K562 (cell line): ENCODE results near the gene MAPK1IP1L. TPM values are rescaled to one million over a fixed set of nuclear protein-coding genes. Genes with fewer than 3 reads are reported as not detected.

Experiments used
- ATAC-seq: fragments of 200-7000 bp; cut with Tn5 transposase; 3 replicates; pipeline ENCODE4 v1.9.1; 2020; ENCODE audit warnings: moderate library complexity
- BruUV-seq: library from RNA; stranded (reverse); fragments of 400-500 nt; replicated peaks from 2 replicates; lab custom pipeline; 2021; lab: Mats Ljungman, UMichigan
- CTCF ChIA-PET: fragments of 300-600 bp; formaldehyde crosslinking; extraction: SDS; loops from one replicate; lab custom pipeline; 2021; ENCODE audit warnings: low intra/inter-chr PET ratio; lab: Yijun Ruan, JAX
- POLR2A ChIA-PET: fragments of 300-600, 350-650 bp; sonication (Branson Sonifier 250); formaldehyde crosslinking; extraction: SDS; loops from one replicate; lab custom pipeline; 2021; ENCODE audit warnings: antibody characterized with exemption, inconsistent platforms; lab: Yijun Ruan, JAX
- DNase-seq, 4 experiments: peaks; one replicate each; pipeline versions ENCODE4 v3.0.0 to v3.0.0-alpha.2; 2011 to 2018; ENCODE audit warnings: low spot score in 3 of 4, mixed read lengths in 3 of 4; ENCODE audit errors: extremely low read depth in 1 of 4
- FAIRE-seq: peaks from 2 replicates; lab custom pipeline; 2011; peaks lifted over from hg19 to GRCh38; lab: Jason Lieb, UNC
- H2AFZ ChIP-seq: 2 replicates; pipeline ENCODE4 v1.6.0; 2011; ENCODE audit warnings: low read depth, low read length, control low read depth, inconsistent platforms
- H3K27ac ChIP-seq: fragments of 200-600 bp; 3 replicates; pipeline ENCODE4 v1.8.0; 2011; ENCODE audit warnings: low read depth, mild to moderate bottlenecking, control low read depth, inconsistent platforms, low read length, moderate library complexity, mixed read lengths; ENCODE audit errors: extremely low read depth
- H3K27me3 ChIP-seq, 2 experiments: fragments of 300-600 bp in 1 of 2; 2 replicates in 1 of 2; 3 replicates in 1 of 2; pipeline versions ENCODE4 v1.6.0 to v1.8.0; 2011; ENCODE audit warnings: inconsistent platforms in 2 of 2, low read length in 2 of 2, mild to moderate bottlenecking in 1 of 2, mixed read lengths in 1 of 2, moderate library complexity in 1 of 2; ENCODE audit not compliant: control insufficient read depth in 2 of 2, insufficient read depth in 2 of 2
- H3K36me3 ChIP-seq: fragments of 300-600 bp; 3 replicates; pipeline ENCODE4 v1.8.0; 2011; ENCODE audit warnings: mild to moderate bottlenecking, low read length, inconsistent platforms; ENCODE audit not compliant: control insufficient read depth, insufficient read depth
- H3K4me1 ChIP-seq, 2 experiments: fragments of 200-600 bp in 1 of 2; replicated peaks in 1 of 2; 2 replicates in 1 of 2; 3 replicates in 1 of 2; pipeline versions ENCODE4 v1.5.1 to v1.8.0; 2011; ENCODE audit warnings: inconsistent platforms in 2 of 2, low read length in 2 of 2, mild to moderate bottlenecking in 1 of 2, mixed read lengths in 1 of 2, moderate library complexity in 1 of 2; ENCODE audit not compliant: control insufficient read depth in 2 of 2, insufficient read depth in 2 of 2
- H3K4me2 ChIP-seq: 2 replicates; pipeline ENCODE4 v1.6.1; 2011; ENCODE audit warnings: low read length, control low read depth, inconsistent platforms, mixed read lengths; ENCODE audit not compliant: insufficient read depth
- H3K4me3 ChIP-seq: fragments of 200-600 bp; sonication (generic), shearing (Covaris generic); 2 replicates; pipeline ENCODE4 v1.5.1; 2016; ENCODE audit warnings: control low read depth, inconsistent platforms
- H3K79me2 ChIP-seq: fragments of 200-600 bp; 3 replicates; pipeline ENCODE4 v1.8.0; 2011; ENCODE audit warnings: low read length, inconsistent platforms; ENCODE audit not compliant: control insufficient read depth, insufficient read depth
- H3K9ac ChIP-seq, 2 experiments: 2 replicates each; pipeline versions ENCODE4 v1.6.0 to v1.6.1; 2011; ENCODE audit warnings: low read depth in 2 of 2, low read length in 2 of 2, control low read depth in 1 of 2, inconsistent platforms in 1 of 2, mild to moderate bottlenecking in 1 of 2, mixed read lengths in 1 of 2; ENCODE audit not compliant: insufficient read depth in 1 of 2
- H3K9me1 ChIP-seq: one replicate; pipeline ENCODE4 v1.6.0; 2011; ENCODE audit warnings: inconsistent platforms, mild to moderate bottlenecking, low read length, moderate library complexity; ENCODE audit not compliant: control insufficient read depth, insufficient read depth
- H3K9me3 ChIP-seq: replicated peaks from 2 replicates; pipeline ENCODE4 v1.5.1; 2011; ENCODE audit warnings: low read depth, low read length, inconsistent platforms; ENCODE audit not compliant: control insufficient read depth, insufficient read depth
- H4K20me1 ChIP-seq: replicated peaks from 2 replicates; pipeline ENCODE4 v1.6.1; 2011; ENCODE audit warnings: low read length, inconsistent platforms, mixed read lengths; ENCODE audit not compliant: control insufficient read depth, insufficient read depth
- BRCA1 ChIP-seq, 2 experiments: fragments of 450-650 bp in 1 of 2; sonication (generic) in 1 of 2; formaldehyde crosslinking in 1 of 2; IDR thresholded peaks; 2 replicates each; pipeline versions ENCODE4 v1.5.0 to v1.6.1; 2017 to 2020; ENCODE audit warnings: mild to moderate bottlenecking in 1 of 2, missing genetic modification reagents in 1 of 2
- KDM1A ChIP-seq, 2 experiments: fragments of 450-650 bp; IDR thresholded peaks; 2 replicates each; pipeline ENCODE4 v1.6.1; 2016; ENCODE audit warnings: mild to moderate bottlenecking in 2 of 2
- MXI1 ChIP-seq: IDR thresholded peaks from 2 replicates; pipeline ENCODE4 v1.6.1; 2011; ENCODE audit warnings: low read depth, mild to moderate bottlenecking, improper control_type of control experiment, low read length
- SMARCA5 ChIP-seq: fragments of 450-650 bp; IDR thresholded peaks from 2 replicates; pipeline ENCODE4 v1.6.1; 2016
- SP2 ChIP-seq: IDR thresholded peaks from 2 replicates; pipeline ENCODE4 v1.6.1; 2011; ENCODE audit warnings: mild to moderate bottlenecking, low read depth, low read length, moderate library complexity; ENCODE audit not compliant: poor library complexity, severe bottlenecking; ENCODE audit errors: extremely low read depth
- TRIM28 ChIP-seq: fragments of 450-650 bp; IDR thresholded peaks from 2 replicates; pipeline ENCODE4 v1.6.1; 2017
- ZNF124 ChIP-seq: sonication (generic); formaldehyde crosslinking; IDR thresholded peaks from 2 replicates; pipeline ENCODE4 v1.8.1; 2022; ENCODE audit warnings: missing genetic modification reagents
- ZNF134 ChIP-seq: fragments of 250-450 bp; sonication (Bioruptor Pico); conservative IDR thresholded peaks from 2 replicates; pipeline ENCODE4 v1.4.0; 2020
- ZNF239 ChIP-seq: fragments of 250-450 bp; sonication (Bioruptor Pico); IDR thresholded peaks from 2 replicates; pipeline ENCODE4 v1.4.0; 2020; ENCODE audit warnings: mild to moderate bottlenecking
- WGBS: fragments of 100-300 bp; shearing (Covaris generic); methylation state at CpG from one replicate; pipeline ENCODE4 v1.1.6; 2016; ENCODE audit warnings: low coverage, mixed read lengths; ENCODE audit not compliant: insufficient coverage; ENCODE audit errors: missing lambda C conversion rate; 5-methylcytosine and 5-hydroxymethylcytosine counted together
- in situ Hi-C: fragments of 300-500 bp; cut with MboI; formaldehyde crosslinking; loops from 4 replicates; pipeline ENCODE4 v1.15.0; 2018; ENCODE audit warnings: inconsistent platforms, mixed read lengths
- intact Hi-C: fragments of 100-400 bp; cut with micrococcal nuclease; formaldehyde crosslinking; loops from 2 replicates; pipeline ENCODE4 v1.14.2; 2022
- polyA plus RNA-seq, 8 experiments: library from polyadenylated mRNA; depleted of rRNA in 4 of 8; stranded (reverse) in 5 of 8; unstranded in 3 of 8; fragments of >200 nt; fragmentation: Nextera tagmentation in 2 of 8; fragmentation: Illumina TruSeq in 1 of 8; extraction: Ambion mirVana in 2 of 8; extraction: Trizol in 1 of 8; gene quantifications; 2 replicates each; pipeline versions ENCODE4 v1.2.1 to v1.2.3, GENCODE V29; 2011 to 2014; ENCODE audit warnings: inconsistent platforms in 1 of 8, missing spikeins in 1 of 8
- total RNA-seq, 7 experiments: library from RNA; depleted of rRNA in 6 of 7; stranded (reverse); fragments of >200 nt in 6 of 7; fragmentation: Illumina TruSeq in 2 of 7; extraction: Trizol in 2 of 7; gene quantifications; 2 replicates each; pipeline versions ENCODE4 v1.2.1 to v1.2.3, GENCODE V29; 2011 to 2021; ENCODE audit warnings: low replicate concordance in 1 of 7
- TF ChIP-seq, protein P1 (sequence below): fragments of 250-450 bp; sonication (Bioruptor Pico); IDR thresholded peaks from 2 replicates; pipeline ENCODE4 v1.4.0; 2020

MAPK1IP1L gene
- total and polyA plus RNA-seq, 9 of the 15 experiments (the other 6 are each of a cell fraction or from before 2014, with no cell fraction given), result 32.7 to 99.4 (median 49.8) TPM

DNA sequence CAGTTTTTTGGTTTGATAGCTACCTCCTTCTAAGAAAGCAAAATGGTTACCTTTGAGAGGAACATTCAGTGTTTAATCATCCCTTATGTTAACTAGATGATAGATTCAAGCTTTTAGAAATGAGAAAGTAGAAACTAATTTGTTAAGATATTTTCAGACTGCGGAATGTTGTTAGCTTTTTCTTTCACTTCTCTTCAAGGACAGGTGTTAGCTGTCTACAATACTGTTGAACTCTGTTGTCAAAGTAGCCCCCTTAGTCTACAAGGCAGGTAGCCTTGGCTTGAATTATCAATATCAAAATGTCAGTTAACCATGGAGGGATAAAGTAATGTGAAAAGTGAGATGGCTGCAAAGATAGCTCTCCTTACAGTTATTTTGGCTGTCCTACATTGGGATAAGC lies 14.8 kb downstream of the MAPK1IP1L start:
- WGBS, result 100% methylated on average over 1 of the region's 1 CpG
- H3K9me3 ChIP-seq, result no peaks in the 10 kb centered on the region
- peaks cover 52% of the 10 kb centered on the region; the same call in 2 of the 3 replicates for H3K36me3 ChIP-seq
- DNase-seq (no peak), FAIRE-seq (no peak), ATAC-seq (no peak)
- intact Hi-C loops (no loop called here), in situ Hi-C loops (no loop called here)
- TF ChIP-seq ZNF239, result no peak
- peaks cover 6% of the 10 kb centered on the region; the same call in 2 of the 3 replicates for H3K79me2 ChIP-seq
- CTCF ChIA-PET, result no interaction called here
- H3K4me1 ChIP-seq, result peaks cover 0 to 3% of the 10 kb centered on the region in 2 experiments; a peak in 1 of 5 replicates
- H3K4me2 ChIP-seq, result no peak overlapping the region
- no peak overlapping the region for H3K9ac ChIP-seq
- no peaks in the 10 kb centered on the region for H3K27me3 ChIP-seq
- no peaks in the 10 kb centered on the region for H3K9me1 ChIP-seq
- no peaks in the 10 kb centered on the region for H4K20me1 ChIP-seq
- H2AFZ ChIP-seq, result no peak overlapping the region
- no TSS peak for BruUV-seq
- H3K27ac ChIP-seq, result no peak overlapping the region
- POLR2A ChIA-PET, result interaction anchor here (0.9 to 4.1 kb wide), 5 partner anchors 11 to 37 kb away, joined by 3 to 22 read pairs (median 4); partner anchors contain the start of gene MAPK1IP1L
- no peak overlapping the region for H3K4me3 ChIP-seq

DNA sequence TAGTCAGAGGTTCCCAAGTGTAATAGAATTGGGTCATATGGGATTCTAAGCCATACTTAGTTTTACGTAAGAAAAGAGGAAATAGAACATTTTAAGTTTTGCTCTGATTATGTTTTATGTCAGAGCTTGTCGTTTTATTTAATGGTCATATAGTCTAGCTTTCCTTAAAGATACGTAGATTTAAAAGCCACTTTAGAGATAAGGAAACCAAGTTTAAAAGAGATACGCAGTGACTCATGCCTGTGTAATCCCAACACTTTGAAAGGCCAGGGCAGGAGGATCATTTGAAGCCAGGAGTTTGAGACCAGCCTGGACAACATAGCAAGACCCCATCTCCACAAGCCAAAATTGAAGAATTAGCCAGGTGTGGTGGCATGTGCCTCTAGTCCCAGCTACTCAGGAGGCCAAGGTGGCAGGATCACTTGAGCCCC lies 19.5 kb downstream of the MAPK1IP1L start:
- no peak overlapping the region for H3K4me3 ChIP-seq
- in situ Hi-C loops (no loop called here), intact Hi-C loops (no loop called here)
- no peak overlapping the region for H3K9ac ChIP-seq
- FAIRE-seq (no peak), ATAC-seq (no peak), DNase-seq (no peak)
- peaks cover 4 to 13% of the 10 kb centered on the region in 2 experiments; a peak in 1 of 5 replicates for H3K4me1 ChIP-seq
- ChIA-PET POLR2A (interaction anchor here (0.6 to 1.3 kb wide), 3 partner anchors 8 to 120 kb away, joined by 3 to 7 read pairs (median 5); partner anchors contain the start of gene DLGAP5), CTCF (interaction anchor here (0.6 kb wide), 1 partner anchor 44 kb away, joined by 3 read pairs; the partner anchor contains the start of gene WDHD1)
- H3K36me3 ChIP-seq, result peaks cover 6% of the 10 kb centered on the region; the same call in 1 of the 3 replicates
- BruUV-seq, result no TSS peak
- 20% methylated on average over 3 of the region's 4 CpGs for WGBS
- H4K20me1 ChIP-seq, result no peaks in the 10 kb centered on the region
- no peaks in the 10 kb centered on the region for H3K9me1 ChIP-seq
- no peak overlapping the region for H3K27ac ChIP-seq
- no peaks in the 10 kb centered on the region for H3K27me3 ChIP-seq
- H3K4me2 ChIP-seq, result no peak overlapping the region
- H2AFZ ChIP-seq, result no peak overlapping the region
- H3K9me3 ChIP-seq, result no peaks in the 10 kb centered on the region
- H3K79me2 ChIP-seq, result no peaks in the 10 kb centered on the region
- TF ChIP-seq SMARCA5, result 0 out of 2 replicates have a peak, but pooled peaks have one; percentile 19
- 0 out of 4 replicates have a peak, but pooled peaks of 1 of the 2 experiments have one; percentile 14 for TF ChIP-seq KDM1A (IDR thresholded peaks at IDR 0.05)
- TF ChIP-seq MXI1, result no peak
- TF ChIP-seq SP2, result no peak
- TF ChIP-seq ZNF134 (CRISPR knock-in tag), result no peak
- TF ChIP-seq, protein P1, sequence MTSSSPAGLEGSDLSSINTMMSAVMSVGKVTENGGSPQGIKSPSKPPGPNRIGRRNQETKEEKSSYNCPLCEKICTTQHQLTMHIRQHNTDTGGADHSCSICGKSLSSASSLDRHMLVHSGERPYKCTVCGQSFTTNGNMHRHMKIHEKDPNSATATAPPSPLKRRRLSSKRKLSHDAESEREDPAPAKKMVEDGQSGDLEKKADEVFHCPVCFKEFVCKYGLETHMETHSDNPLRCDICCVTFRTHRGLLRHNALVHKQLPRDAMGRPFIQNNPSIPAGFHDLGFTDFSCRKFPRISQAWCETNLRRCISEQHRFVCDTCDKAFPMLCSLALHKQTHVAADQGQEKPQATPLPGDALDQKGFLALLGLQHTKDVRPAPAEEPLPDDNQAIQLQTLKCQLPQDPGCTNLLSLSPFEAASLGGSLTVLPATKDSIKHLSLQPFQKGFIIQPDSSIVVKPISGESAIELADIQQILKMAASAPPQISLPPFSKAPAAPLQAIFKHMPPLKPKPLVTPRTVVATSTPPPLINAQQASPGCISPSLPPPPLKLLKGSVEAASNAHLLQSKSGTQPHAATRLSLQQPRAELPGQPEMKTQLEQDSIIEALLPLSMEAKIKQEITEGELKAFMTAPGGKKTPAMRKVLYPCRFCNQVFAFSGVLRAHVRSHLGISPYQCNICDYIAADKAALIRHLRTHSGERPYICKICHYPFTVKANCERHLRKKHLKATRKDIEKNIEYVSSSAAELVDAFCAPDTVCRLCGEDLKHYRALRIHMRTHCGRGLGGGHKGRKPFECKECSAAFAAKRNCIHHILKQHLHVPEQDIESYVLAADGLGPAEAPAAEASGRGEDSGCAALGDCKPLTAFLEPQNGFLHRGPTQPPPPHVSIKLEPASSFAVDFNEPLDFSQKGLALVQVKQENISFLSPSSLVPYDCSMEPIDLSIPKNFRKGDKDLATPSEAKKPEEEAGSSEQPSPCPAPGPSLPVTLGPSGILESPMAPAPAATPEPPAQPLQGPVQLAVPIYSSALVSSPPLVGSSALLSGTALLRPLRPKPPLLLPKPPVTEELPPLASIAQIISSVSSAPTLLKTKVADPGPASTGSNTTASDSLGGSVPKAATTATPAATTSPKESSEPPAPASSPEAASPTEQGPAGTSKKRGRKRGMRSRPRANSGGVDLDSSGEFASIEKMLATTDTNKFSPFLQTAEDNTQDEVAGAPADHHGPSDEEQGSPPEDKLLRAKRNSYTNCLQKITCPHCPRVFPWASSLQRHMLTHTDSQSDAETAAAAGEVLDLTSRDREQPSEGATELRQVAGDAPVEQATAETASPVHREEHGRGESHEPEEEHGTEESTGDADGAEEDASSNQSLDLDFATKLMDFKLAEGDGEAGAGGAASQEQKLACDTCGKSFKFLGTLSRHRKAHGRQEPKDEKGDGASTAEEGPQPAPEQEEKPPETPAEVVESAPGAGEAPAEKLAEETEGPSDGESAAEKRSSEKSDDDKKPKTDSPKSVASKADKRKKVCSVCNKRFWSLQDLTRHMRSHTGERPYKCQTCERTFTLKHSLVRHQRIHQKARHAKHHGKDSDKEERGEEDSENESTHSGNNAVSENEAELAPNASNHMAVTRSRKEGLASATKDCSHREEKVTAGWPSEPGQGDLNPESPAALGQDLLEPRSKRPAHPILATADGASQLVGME (CRISPR knock-in tag), result no peak
- TF ChIP-seq ZNF124, result no peak
- TF ChIP-seq BRCA1 (IDR thresholded peaks at IDR 0.05), result no peak
- TF ChIP-seq BRCA1 (CRISPR knock-in tag; IDR thresholded peaks at IDR 0.05), result no peak
- TF ChIP-seq TRIM28, result no peak
